ENCODE measurements around the gene DAO. TPM values are rescaled to one million over a fixed set of nuclear protein-coding genes. Genes with fewer than 3 reads are reported as not detected.
A peak's percentile ranks its signal among the peaks of the same experiment; 100 is the strongest.

DAO gene
- polyA plus RNA-seq, 1 of the 3 experiments (the other 2 are of a cell fraction): not detected

DNA sequence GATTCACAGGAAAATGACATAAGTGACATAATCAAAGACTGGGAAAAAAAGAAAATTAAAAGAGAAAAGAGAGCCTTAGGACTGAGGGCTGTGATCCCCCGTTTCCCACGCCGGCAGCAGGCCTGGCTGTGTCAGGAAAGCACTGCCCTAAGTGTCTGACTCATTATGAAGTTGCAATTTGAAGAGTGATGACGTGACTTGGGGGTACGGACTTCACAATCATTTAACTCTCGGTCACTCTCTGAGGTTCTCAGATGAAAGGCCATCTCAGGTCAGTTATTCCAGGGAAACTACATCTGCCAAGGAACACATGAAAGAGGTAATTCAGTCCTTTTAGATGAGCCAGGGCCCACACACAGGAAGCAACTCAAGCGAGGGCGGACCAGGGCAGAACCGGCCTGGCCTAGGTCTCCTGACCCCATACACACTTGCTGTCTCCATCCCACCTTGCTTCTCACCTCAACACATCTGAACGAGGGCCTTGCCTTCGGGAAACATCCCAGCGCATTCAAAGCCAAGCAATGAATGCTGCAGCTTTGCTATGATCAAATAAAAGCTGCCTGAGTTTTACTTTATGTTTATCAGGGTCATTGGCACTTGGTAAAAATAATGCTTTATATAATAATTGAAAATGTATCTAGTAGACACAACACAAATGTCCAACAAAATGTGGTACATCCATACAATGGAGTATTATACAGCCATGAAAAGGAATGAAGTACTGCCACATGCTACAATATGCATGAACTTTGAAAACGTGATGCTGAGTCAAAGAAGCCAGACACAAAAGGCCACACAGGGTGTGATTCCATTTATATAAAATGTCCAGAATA, 25.2 kb upstream of the DAO start (continued):
- TF ChIP-seq RXRA (IDR thresholded peaks at IDR 0.05; ENCODE audit: borderline replicate concordance, low read depth) (peak; percentile 94), MXI1 (IDR thresholded peaks at IDR 0.05; ENCODE audit: low read depth, low read length) (no peak), TAF1 (IDR thresholded peaks at IDR 0.05; ENCODE audit: borderline replicate concordance, low read depth, low read length) (no peak), NFIC (IDR thresholded peaks at IDR 0.05; ENCODE audit: borderline replicate concordance) (peak; percentile 28; the same call in 1 of the 2 replicates), JUND (IDR thresholded peaks at IDR 0.05) (peak; percentile 63; the same call in 1 of the 2 replicates), FOXJ3 (CRISPR knock-in tag; IDR thresholded peaks at IDR 0.05) (no peak), FOSL2 (IDR thresholded peaks at IDR 0.05; ENCODE audit: borderline replicate concordance, low read depth) (peak; percentile 81), EP300 (IDR thresholded peaks at IDR 0.05; ENCODE audit: borderline replicate concordance in 1 of 2, low read depth in 1 of 2, low read length in 1 of 2) (peak in 1 of 2 experiments; percentile 72; a peak in 1 of 4 replicates), EZH2phosphoT487 (IDR thresholded peaks at IDR 0.05; ENCODE audit: borderline replicate concordance, low read depth) (no peak), TEAD4 (IDR thresholded peaks at IDR 0.05; ENCODE audit: borderline replicate concordance, insufficient read depth) (no peak)
- TF ChIP-seq, protein P1, sequence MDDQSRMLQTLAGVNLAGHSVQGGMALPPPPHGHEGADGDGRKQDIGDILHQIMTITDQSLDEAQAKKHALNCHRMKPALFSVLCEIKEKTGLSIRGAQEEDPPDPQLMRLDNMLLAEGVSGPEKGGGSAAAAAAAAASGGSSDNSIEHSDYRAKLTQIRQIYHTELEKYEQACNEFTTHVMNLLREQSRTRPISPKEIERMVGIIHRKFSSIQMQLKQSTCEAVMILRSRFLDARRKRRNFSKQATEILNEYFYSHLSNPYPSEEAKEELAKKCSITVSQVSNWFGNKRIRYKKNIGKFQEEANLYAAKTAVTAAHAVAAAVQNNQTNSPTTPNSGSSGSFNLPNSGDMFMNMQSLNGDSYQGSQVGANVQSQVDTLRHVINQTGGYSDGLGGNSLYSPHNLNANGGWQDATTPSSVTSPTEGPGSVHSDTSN (IDR thresholded peaks at IDR 0.05): peak; percentile 89
- TF ChIP-seq, protein P2, sequence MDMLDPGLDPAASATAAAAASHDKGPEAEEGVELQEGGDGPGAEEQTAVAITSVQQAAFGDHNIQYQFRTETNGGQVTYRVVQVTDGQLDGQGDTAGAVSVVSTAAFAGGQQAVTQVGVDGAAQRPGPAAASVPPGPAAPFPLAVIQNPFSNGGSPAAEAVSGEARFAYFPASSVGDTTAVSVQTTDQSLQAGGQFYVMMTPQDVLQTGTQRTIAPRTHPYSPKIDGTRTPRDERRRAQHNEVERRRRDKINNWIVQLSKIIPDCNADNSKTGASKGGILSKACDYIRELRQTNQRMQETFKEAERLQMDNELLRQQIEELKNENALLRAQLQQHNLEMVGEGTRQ (IDR thresholded peaks at IDR 0.05; ENCODE audit: borderline replicate concordance, low read depth, low read length): no peak
- TF ChIP-seq, protein P3, sequence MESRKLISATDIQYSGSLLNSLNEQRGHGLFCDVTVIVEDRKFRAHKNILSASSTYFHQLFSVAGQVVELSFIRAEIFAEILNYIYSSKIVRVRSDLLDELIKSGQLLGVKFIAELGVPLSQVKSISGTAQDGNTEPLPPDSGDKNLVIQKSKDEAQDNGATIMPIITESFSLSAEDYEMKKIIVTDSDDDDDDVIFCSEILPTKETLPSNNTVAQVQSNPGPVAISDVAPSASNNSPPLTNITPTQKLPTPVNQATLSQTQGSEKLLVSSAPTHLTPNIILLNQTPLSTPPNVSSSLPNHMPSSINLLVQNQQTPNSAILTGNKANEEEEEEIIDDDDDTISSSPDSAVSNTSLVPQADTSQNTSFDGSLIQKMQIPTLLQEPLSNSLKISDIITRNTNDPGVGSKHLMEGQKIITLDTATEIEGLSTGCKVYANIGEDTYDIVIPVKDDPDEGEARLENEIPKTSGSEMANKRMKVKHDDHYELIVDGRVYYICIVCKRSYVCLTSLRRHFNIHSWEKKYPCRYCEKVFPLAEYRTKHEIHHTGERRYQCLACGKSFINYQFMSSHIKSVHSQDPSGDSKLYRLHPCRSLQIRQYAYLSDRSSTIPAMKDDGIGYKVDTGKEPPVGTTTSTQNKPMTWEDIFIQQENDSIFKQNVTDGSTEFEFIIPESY (IDR thresholded peaks at IDR 0.05; ENCODE audit: borderline replicate concordance, low read depth): no peak
- TF ChIP-seq, protein P4, sequence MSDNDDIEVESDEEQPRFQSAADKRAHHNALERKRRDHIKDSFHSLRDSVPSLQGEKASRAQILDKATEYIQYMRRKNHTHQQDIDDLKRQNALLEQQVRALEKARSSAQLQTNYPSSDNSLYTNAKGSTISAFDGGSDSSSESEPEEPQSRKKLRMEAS (IDR thresholded peaks at IDR 0.05; ENCODE audit: low read depth): peak; percentile 65
- TF ChIP-seq, protein P5, sequence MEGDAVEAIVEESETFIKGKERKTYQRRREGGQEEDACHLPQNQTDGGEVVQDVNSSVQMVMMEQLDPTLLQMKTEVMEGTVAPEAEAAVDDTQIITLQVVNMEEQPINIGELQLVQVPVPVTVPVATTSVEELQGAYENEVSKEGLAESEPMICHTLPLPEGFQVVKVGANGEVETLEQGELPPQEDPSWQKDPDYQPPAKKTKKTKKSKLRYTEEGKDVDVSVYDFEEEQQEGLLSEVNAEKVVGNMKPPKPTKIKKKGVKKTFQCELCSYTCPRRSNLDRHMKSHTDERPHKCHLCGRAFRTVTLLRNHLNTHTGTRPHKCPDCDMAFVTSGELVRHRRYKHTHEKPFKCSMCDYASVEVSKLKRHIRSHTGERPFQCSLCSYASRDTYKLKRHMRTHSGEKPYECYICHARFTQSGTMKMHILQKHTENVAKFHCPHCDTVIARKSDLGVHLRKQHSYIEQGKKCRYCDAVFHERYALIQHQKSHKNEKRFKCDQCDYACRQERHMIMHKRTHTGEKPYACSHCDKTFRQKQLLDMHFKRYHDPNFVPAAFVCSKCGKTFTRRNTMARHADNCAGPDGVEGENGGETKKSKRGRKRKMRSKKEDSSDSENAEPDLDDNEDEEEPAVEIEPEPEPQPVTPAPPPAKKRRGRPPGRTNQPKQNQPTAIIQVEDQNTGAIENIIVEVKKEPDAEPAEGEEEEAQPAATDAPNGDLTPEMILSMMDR (IDR thresholded peaks at IDR 0.05): no peak
